Measurements from ENCODE around the gene TGFA.

The TGFA gene

GRCh38 chr2:70520825-70521224 is 32.8 kb downstream of the TGFA start:
- H3K4me3 ChIP-seq (replicated peaks; ENCODE audit: low read depth, low read length): no peak overlapping the region
- TF ChIP-seq, protein P1, sequence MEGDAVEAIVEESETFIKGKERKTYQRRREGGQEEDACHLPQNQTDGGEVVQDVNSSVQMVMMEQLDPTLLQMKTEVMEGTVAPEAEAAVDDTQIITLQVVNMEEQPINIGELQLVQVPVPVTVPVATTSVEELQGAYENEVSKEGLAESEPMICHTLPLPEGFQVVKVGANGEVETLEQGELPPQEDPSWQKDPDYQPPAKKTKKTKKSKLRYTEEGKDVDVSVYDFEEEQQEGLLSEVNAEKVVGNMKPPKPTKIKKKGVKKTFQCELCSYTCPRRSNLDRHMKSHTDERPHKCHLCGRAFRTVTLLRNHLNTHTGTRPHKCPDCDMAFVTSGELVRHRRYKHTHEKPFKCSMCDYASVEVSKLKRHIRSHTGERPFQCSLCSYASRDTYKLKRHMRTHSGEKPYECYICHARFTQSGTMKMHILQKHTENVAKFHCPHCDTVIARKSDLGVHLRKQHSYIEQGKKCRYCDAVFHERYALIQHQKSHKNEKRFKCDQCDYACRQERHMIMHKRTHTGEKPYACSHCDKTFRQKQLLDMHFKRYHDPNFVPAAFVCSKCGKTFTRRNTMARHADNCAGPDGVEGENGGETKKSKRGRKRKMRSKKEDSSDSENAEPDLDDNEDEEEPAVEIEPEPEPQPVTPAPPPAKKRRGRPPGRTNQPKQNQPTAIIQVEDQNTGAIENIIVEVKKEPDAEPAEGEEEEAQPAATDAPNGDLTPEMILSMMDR (IDR thresholded peaks at IDR 0.05; ENCODE audit: low read length, missing control alignments): no peak
- DNase-seq (ENCODE audit: low read depth): no peak

DNA sequence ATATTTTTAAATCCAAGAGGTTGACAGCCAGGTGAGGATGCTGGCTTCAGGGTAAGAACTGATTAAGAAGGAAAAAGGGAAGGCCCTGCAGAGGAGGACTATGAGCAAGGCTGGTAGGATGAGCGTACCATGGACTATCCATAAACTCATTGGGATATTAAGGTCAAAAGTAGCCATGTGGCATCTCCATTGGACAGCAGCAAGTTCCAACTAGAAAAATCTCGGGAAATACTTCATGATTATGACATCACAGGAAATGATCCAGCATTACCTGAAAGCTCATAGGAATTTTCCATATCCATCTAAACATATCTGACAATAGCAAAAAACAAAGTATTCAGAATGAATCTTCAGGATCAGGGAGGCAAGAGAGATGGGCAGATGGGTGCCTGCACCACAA is 34.2 kb downstream of the TGFA start:
- no peak overlapping the region for H3K4me3 ChIP-seq (replicated peaks; ENCODE audit: low read depth, low read length)
- DNase-seq (ENCODE audit: low read depth): no peak
- TF ChIP-seq, protein P1 (IDR thresholded peaks at IDR 0.05; ENCODE audit: low read length, missing control alignments): no peak

- H3K4me3 ChIP-seq (replicated peaks; ENCODE audit: low read depth, low read length): no peak overlapping the region
- DNase-seq (ENCODE audit: low read depth): no peak
- TF ChIP-seq, protein P1 (IDR thresholded peaks at IDR 0.05; ENCODE audit: low read length, missing control alignments): no peak
Measured at GRCh38 chr2:70518557-70518956, 35.1 kb downstream of the TGFA start.

DNA sequence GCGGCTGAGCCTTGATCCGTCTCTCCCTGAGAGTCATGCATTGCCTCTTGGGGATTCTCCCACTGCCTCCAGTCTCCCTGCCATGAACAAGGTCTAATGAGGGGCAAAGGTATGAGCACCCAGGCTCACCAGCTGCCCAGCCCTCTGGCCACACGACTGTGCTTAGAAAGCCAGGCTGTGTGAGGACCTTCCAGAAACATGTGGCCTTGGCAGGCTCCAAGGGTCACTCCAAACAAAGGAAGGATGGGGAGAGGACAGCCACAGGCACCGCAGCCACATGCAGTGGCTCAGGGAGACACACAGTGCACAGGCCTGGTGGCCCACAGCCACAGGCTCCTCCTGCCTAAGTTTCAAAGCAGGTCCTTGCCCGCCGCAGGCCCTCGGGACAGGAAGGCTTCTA is 35.8 kb downstream of the TGFA start:
- H3K4me3 ChIP-seq (replicated peaks; ENCODE audit: low read depth, low read length): no peak overlapping the region
- no peak for DNase-seq (ENCODE audit: low read depth)
- TF ChIP-seq, protein P1 (IDR thresholded peaks at IDR 0.05; ENCODE audit: low read length, missing control alignments): no peak

GRCh38 chr2:70516596-70516995 is 37.0 kb downstream of the TGFA start:
- no peak overlapping the region for H3K4me3 ChIP-seq (replicated peaks; ENCODE audit: low read depth, low read length)
- DNase-seq (ENCODE audit: low read depth): no peak
- TF ChIP-seq, protein P1 (IDR thresholded peaks at IDR 0.05; ENCODE audit: low read length, missing control alignments): no peak

- no peak for DNase-seq (ENCODE audit: low read depth)
- TF ChIP-seq, protein P1 (IDR thresholded peaks at IDR 0.05; ENCODE audit: low read length, missing control alignments): no peak
- H3K4me3 ChIP-seq (replicated peaks; ENCODE audit: low read depth, low read length): no peak overlapping the region
Measured at GRCh38 chr2:70515938-70516337, 37.7 kb downstream of the TGFA start.

GRCh38 chr2:70514612-70515055 is 39.0 kb downstream of the TGFA start:
- H3K4me3 ChIP-seq (replicated peaks; ENCODE audit: low read depth, low read length): no peak overlapping the region
- TF ChIP-seq, protein P1 (IDR thresholded peaks at IDR 0.05; ENCODE audit: low read length, missing control alignments): no peak
- DNase-seq (ENCODE audit: low read depth): no peak

Data from fibroblast of pulmonary artery (primary cell).